Thymus (tissue), 11 donors: ENCODE results near the gene ANGPT4. TPM values are rescaled to one million over a fixed set of nuclear protein-coding genes. Genes with fewer than 3 reads are reported as not detected.

ENCODE experiments used
- DNase-seq, 9 donors: peaks; one replicate each; pipeline ENCODE4 v3.0.0-alpha.2; 2013; ENCODE audit warnings: low spot score in 9 of 9, low read depth in 6 of 9, missing footprints in 1 of 9
- H3K27ac ChIP-seq, 2 donors: one replicate each; pipeline ENCODE4 v1.5.1; 2013; ENCODE audit warnings: control low read depth in 1 of 2, low read depth in 1 of 2, low read length in 1 of 2, mild to moderate bottlenecking in 1 of 2, moderate library complexity in 1 of 2
- H3K27me3 ChIP-seq, 2 donors: one replicate each; pipeline ENCODE4 v1.5.1; 2013; ENCODE audit warnings: low read length in 1 of 2; ENCODE audit not compliant: control insufficient read depth in 2 of 2, insufficient read depth in 1 of 2
- H3K36me3 ChIP-seq, 2 donors: one replicate each; pipeline ENCODE4 v1.5.1; 2013; ENCODE audit warnings: low read length in 1 of 2, mild to moderate bottlenecking in 1 of 2, moderate library complexity in 1 of 2; ENCODE audit not compliant: control insufficient read depth in 2 of 2, insufficient read depth in 2 of 2
- H3K4me1 ChIP-seq, 2 donors: one replicate each; pipeline ENCODE4 v1.5.1; 2013; ENCODE audit warnings: low read length in 2 of 2; ENCODE audit not compliant: control insufficient read depth in 2 of 2, insufficient read depth in 2 of 2
- H3K4me3 ChIP-seq, 2 donors: one replicate each; pipeline ENCODE4 v1.5.1; 2013; ENCODE audit warnings: low read length in 2 of 2, control low read depth in 1 of 2, mild to moderate bottlenecking in 1 of 2
- H3K9me3 ChIP-seq, 2 donors: one replicate each; pipeline ENCODE4 v1.5.1; 2013; ENCODE audit warnings: low read length in 1 of 2, mild to moderate bottlenecking in 1 of 2; ENCODE audit not compliant: control insufficient read depth in 2 of 2, insufficient read depth in 1 of 2
- WGBS: extraction: QIAGEN DNeasy Blood & Tissue Kit; methylation state at CpG from one replicate; pipeline ENCODE4 v1.1.7; 2013; 5-methylcytosine and 5-hydroxymethylcytosine counted together
- polyA plus RNA-seq: library from polyadenylated mRNA; stranded (reverse); fragments of 200-250 nt; gene quantifications from one replicate; pipeline ENCODE4 v1.2.3, GENCODE V29; 2013
- total RNA-seq: library from RNA; stranded (reverse); fragments of 120-200 nt; gene quantifications from one replicate; pipeline ENCODE4 v1.2.4, GENCODE V29; 2013
- donor health status: healthy.

ANGPT4 gene
- total and polyA plus RNA-seq, 2 donors, result under 0.01 to 0.34 TPM

DNA sequence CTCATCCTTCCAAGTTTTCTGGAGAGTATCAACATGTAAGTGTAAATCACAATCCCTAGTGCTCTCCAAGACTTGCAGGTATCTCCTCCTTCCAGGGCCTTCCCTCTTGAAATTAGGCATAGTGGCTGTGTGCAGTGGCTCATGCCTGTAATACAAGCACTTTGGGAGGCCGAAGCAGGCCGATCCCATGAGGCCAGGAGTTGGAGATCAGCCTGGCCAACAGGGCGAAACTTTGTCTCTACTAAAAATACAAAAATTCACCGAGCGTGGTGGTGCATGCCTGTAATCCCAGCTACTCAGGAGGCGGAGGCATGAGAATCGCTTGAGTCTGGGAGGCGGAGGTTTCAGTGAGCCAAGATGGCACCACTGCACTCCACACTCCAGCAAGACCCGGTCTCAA lies 9.4 kb upstream of the ANGPT4 start:
- 95% methylated on average over 9 of the region's 9 CpGs for WGBS
- Histone ChIP-seq H3K9me3 (no peaks in the 10 kb centered on the region), H3K4me1 (no peaks in the 10 kb centered on the region), H3K4me3 (no peak overlapping the region), H3K27me3 (no peaks in the 10 kb centered on the region), H3K27ac (no peak overlapping the region), H3K36me3 (no peaks in the 10 kb centered on the region)
- no peak for DNase-seq

DNA sequence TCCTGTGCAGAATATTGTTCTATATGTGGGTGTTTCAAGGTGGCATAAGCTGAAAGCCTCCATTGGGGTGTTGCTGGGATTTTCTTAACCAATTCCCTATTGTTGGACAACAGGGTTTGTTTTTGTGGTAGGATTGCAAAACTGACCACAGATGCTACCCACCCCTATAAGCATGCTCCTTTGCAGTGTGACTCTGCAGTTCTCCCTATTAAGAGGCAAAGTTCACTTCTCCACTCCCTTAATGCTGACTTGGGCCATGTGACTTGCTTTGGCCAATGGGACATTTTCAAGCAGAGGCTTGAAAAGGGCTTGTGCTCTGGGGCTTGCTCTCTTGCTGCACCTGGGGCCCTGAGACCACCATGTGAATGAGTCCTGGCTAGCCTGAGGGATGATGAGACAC lies 8.5 kb upstream of the ANGPT4 start:
- DNase-seq, result no peak
- H3K4me3 ChIP-seq, result no peak overlapping the region
- no peaks in the 10 kb centered on the region for H3K9me3 ChIP-seq
- H3K4me1 ChIP-seq, result no peaks in the 10 kb centered on the region
- no peaks in the 10 kb centered on the region for H3K36me3 ChIP-seq
- H3K27ac ChIP-seq, result no peak overlapping the region
- H3K27me3 ChIP-seq, result no peaks in the 10 kb centered on the region

DNA sequence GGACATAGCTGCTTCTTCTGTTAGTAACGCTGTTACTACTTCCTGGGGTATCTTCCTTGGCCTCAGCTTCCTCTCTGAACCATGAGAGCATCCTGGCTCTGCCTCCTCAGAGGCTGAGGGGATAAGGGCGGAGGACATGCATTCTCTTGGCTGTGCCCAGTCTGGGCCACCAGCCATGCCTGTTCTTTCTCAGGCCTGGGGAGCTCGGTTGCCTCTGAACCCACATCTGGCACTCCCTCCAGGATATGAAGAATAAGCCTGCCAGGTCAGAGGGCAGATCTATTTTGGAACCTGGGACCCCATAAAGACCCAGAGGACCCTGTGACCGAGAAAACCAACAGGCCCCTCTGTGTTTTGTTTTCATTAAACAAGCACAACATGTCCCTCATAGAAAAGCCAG lies 6.6 kb upstream of the ANGPT4 start:
- no peaks in the 10 kb centered on the region for H3K4me1 ChIP-seq
- WGBS, result 84% methylated on average over 4 of the region's 4 CpGs
- H3K36me3 ChIP-seq, result no peaks in the 10 kb centered on the region
- H3K9me3 ChIP-seq, result no peaks in the 10 kb centered on the region
- DNase-seq, result no peak
- H3K27ac ChIP-seq, result no peak overlapping the region
- H3K27me3 ChIP-seq, result no peaks in the 10 kb centered on the region
- H3K4me3 ChIP-seq, result no peak overlapping the region

DNA sequence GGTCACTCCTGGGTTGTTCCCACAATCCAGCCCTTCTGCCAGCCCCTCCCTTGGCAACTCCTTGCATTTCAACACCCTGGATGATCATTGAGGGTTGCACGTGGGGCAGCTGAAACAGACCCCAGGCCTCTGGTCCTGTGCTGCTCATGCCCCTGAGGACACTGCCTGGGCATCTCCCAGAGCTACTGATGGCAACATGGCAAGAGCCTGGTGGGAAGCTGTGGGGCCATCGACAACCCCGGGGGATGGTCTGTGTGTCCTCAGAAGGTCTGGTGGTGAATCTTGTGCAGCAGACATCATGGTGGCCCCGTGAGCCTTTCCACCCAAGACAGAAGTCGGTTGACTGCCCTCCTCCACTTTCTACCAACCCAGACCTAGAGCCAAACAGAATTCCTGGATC lies 4.9 kb upstream of the ANGPT4 start:
- WGBS, result 93% methylated on average over 5 of the region's 5 CpGs
- H3K27ac ChIP-seq, result no peak overlapping the region
- H3K4me1 ChIP-seq, result no peaks in the 10 kb centered on the region
- no peak overlapping the region for H3K4me3 ChIP-seq
- no peaks in the 10 kb centered on the region for H3K36me3 ChIP-seq
- peaks cover 0 to under 1% of the 10 kb centered on the region in 2 donors for H3K27me3 ChIP-seq
- H3K9me3 ChIP-seq, result no peaks in the 10 kb centered on the region
- DNase-seq, result no peak

DNA sequence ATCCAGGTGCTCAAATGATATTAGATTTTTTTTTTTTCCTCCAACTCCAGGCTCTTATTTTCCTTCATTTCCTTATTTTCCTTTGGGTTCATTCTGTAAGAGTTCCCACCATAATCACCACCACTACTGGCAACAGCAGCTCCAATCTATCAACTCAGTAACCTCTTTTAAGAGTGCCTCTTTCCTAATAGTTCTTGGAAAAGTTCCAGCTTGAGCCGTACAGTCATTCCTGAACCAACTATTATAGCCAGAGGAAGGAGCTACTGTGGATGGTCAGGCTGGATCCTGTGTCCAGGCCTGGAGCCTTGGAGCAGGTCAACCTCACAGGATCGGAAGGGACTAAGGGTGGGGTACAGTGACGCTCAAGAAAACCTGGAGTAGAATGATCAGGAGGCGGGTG lies 4.2 kb upstream of the ANGPT4 start:
- DNase-seq, result no peak
- no peak overlapping the region for H3K4me3 ChIP-seq
- H3K4me1 ChIP-seq, result no peaks in the 10 kb centered on the region
- H3K9me3 ChIP-seq, result no peaks in the 10 kb centered on the region
- peaks cover 0 to 3% of the 10 kb centered on the region in 2 donors for H3K27me3 ChIP-seq
- H3K36me3 ChIP-seq, result no peaks in the 10 kb centered on the region
- no peak overlapping the region for H3K27ac ChIP-seq
- WGBS, result 96% methylated on average over 4 of the region's 4 CpGs

DNA sequence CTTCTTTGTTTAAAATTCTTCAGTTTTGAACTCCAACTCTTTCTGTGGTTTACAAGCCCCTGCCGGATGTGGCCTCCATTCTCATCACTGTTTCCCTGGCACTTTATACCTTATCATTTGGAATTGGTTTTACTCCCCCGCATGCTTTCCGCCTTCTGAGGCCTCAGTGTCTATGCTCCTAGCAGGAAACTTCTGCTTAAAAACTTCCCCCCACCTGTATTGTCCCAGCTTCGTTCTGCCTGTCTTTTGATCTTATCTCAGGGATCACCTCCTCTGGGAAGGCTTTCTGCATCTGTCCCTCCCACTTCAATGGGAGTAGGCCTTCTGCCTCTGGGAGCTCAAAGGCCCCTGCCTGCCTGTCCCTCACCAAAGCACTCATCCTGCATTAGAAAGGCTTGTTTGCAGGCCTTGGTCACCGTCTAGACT lies 3.4 kb upstream of the ANGPT4 start:
- Histone ChIP-seq H3K27ac (no peak overlapping the region), H3K4me3 (no peak overlapping the region), H3K36me3 (no peaks in the 10 kb centered on the region), H3K27me3 (peaks cover 0 to 3% of the 10 kb centered on the region in 2 donors), H3K4me1 (no peaks in the 10 kb centered on the region), H3K9me3 (no peaks in the 10 kb centered on the region)
- 84% methylated on average over 5 of the region's 5 CpGs for WGBS
- no peak for DNase-seq

DNA sequence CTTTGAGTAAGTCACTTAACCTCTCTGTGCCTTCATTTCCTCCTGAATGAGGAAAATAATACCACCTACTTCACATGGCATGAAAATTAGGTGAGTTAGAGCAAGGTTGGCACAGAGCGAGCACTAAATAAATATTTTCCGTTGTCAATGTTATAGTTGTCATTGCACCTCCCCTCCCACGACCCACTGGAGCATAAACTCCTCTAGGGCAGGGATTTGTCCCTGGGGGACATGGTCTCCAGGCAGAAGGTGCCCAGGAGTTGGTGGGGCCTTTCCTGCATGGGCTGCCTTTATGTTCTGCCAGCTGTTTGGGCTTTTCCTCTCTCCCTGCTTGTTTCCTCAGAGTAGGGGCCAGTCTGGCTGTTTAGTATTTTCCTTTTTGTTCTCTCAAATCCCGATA lies 1.3 kb upstream of the ANGPT4 start:
- 90% methylated on average over 4 of the region's 4 CpGs for WGBS
- no peak overlapping the region for H3K27ac ChIP-seq
- DNase-seq, result no peak
- H3K9me3 ChIP-seq, result no peaks in the 10 kb centered on the region
- no peak overlapping the region for H3K4me3 ChIP-seq
- H3K4me1 ChIP-seq, result no peaks in the 10 kb centered on the region
- peaks cover 0 to 3% of the 10 kb centered on the region in 2 donors for H3K27me3 ChIP-seq
- no peaks in the 10 kb centered on the region for H3K36me3 ChIP-seq

- no peaks in the 10 kb centered on the region for H3K9me3 ChIP-seq
- peaks cover 0 to 3% of the 10 kb centered on the region in 2 donors for H3K27me3 ChIP-seq
- 86% methylated on average over 5 of the region's 5 CpGs for WGBS
- no peaks in the 10 kb centered on the region for H3K36me3 ChIP-seq
- no peaks in the 10 kb centered on the region for H3K4me1 ChIP-seq
- no peak overlapping the region for H3K4me3 ChIP-seq
- DNase-seq, result no peak
- no peak overlapping the region for H3K27ac ChIP-seq
Observed at GRCh38 chr20:916825-917224, 691 bp upstream of the ANGPT4 start.

DNA sequence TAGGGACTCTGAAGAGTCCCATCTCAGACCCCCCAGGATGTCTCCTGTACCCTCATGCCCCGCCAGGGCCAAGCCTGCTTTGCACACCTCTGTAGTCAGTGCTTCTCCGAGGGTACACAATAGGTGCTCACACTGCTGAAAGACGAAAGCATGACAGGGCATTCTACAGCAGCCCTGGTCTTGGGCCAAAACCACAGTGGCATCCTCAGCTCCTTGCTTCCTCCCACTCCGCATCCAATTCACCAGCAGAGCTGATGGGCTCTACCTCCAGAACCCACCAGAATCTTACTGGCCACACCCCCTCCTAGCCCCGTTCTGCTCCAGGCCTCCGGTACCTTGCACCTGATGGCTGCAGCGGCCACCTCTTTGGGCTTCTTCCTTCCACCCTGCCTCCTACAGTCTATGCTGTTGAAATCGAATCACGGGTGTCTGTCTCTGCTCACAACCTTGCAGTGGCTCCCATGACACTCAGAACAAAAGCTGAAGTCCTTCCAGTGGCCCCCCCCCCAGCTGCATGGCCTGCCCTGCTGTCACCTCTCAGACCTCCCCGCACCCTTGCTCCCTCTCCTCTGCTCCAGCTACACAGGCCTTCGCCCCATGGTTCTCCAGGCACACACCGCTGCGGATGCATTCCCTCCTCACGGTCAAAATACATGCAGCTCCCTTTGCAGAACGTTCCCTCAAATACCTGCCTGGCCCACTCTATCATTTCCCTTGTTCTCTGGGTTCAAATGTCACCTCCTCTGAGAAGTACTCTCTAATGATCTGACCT lies 1.2 kb downstream of the ANGPT4 start:
- Histone ChIP-seq H3K4me3 (no peak overlapping the region), H3K27me3 (peaks cover 0 to 9% of the 10 kb centered on the region in 2 donors)
- 60% methylated on average over 15 of the region's 15 CpGs for WGBS

More for the DNA sequence above, 1.2 kb downstream of the ANGPT4 start:
- no peak for DNase-seq
- no peaks in the 10 kb centered on the region for H3K36me3 ChIP-seq
- H3K4me1 ChIP-seq, result no peaks in the 10 kb centered on the region
- H3K27ac ChIP-seq, result no peak overlapping the region
- no peaks in the 10 kb centered on the region for H3K9me3 ChIP-seq
